SK-N-SH treated with all-trans-retinoic acid at 6 μM for 48 hours (cell line): ENCODE data around the gene ZNF558.
"Not testable (repeated sequence)": the region's sequence is repeated elsewhere in the genome, so short reads cannot be mapped to it uniquely, and the experiment has no call there.

Experiments
- ATAC-seq: fragments of 200-7000 bp; cut with Tn5 transposase; 3 replicates; pipeline ENCODE4 v1.9.1; 2020; ENCODE audit warnings: mild to moderate bottlenecking, moderate library complexity
- BACH2 ChIP-seq: fragments of 250-450 bp; sonication (Bioruptor Pico); IDR thresholded peaks from 2 replicates; pipeline ENCODE4 v1.9.0; 2021; ENCODE audit warnings: mild to moderate bottlenecking, borderline replicate concordance
- CSDC2 ChIP-seq: fragments of 250-450 bp; sonication (Bioruptor Pico); IDR thresholded peaks from 2 replicates; pipeline ENCODE4 v1.5.0; 2020; ENCODE audit warnings: mild to moderate bottlenecking, moderate library complexity
- ESRRG ChIP-seq: fragments of 250-450 bp; sonication (Bioruptor Pico); IDR thresholded peaks from 2 replicates; pipeline ENCODE4 v1.6.1; 2021; ENCODE audit warnings: mild to moderate bottlenecking
- GLIS3 ChIP-seq: fragments of 250-450 bp; sonication (Bioruptor Pico); IDR thresholded peaks from 2 replicates; pipeline ENCODE4 v1.5.0; 2020; ENCODE audit warnings: mild to moderate bottlenecking, moderate library complexity
- ISL1 ChIP-seq: fragments of 250-450 bp; sonication (Bioruptor Pico); IDR thresholded peaks from 2 replicates; pipeline ENCODE4 v2.1.2; 2022; ENCODE audit warnings: mild to moderate bottlenecking, moderate library complexity
- OSR1 ChIP-seq: fragments of 250-450 bp; sonication (Bioruptor Pico); IDR thresholded peaks from 2 replicates; pipeline ENCODE4 v1.8.0; 2022; ENCODE audit warnings: moderate library complexity, mild to moderate bottlenecking, inconsistent platforms
- PPARA ChIP-seq: fragments of 250-450 bp; sonication (Bioruptor Pico); IDR thresholded peaks from 2 replicates; pipeline ENCODE4 v1.5.0; 2020; ENCODE audit warnings: mild to moderate bottlenecking, borderline replicate concordance
- RARB ChIP-seq: fragments of 250-450 bp; sonication (Bioruptor Pico); IDR thresholded peaks from 2 replicates; pipeline ENCODE4 v1.8.0; 2021; ENCODE audit warnings: mild to moderate bottlenecking, moderate library complexity
- SNAI2 ChIP-seq: fragments of 250-450 bp; sonication (Bioruptor Pico); IDR thresholded peaks from 2 replicates; pipeline ENCODE4 v1.5.0; 2020; ENCODE audit warnings: mild to moderate bottlenecking, moderate library complexity
- TCF4 ChIP-seq: fragments of 250-450 bp; sonication (Bioruptor Pico); IDR thresholded peaks from 2 replicates; pipeline ENCODE4 v1.8.0; 2021; ENCODE audit warnings: mild to moderate bottlenecking, moderate library complexity, borderline replicate concordance
- TOX ChIP-seq: fragments of 250-450 bp; sonication (Bioruptor Pico); IDR thresholded peaks from 2 replicates; pipeline ENCODE4 v1.8.0; 2021; ENCODE audit warnings: mild to moderate bottlenecking, moderate library complexity, borderline replicate concordance
- ZFP3 ChIP-seq: fragments of 250-450 bp; sonication (Bioruptor Pico); IDR thresholded peaks from 2 replicates; pipeline ENCODE4 v1.5.0; 2020; ENCODE audit warnings: mild to moderate bottlenecking, moderate library complexity
- ZFP30 ChIP-seq: fragments of 450-650 bp; formaldehyde crosslinking; IDR thresholded peaks from 2 replicates; pipeline ENCODE4 v1.5.0; 2022; ENCODE audit warnings: mild to moderate bottlenecking, moderate library complexity
- ZNF70 ChIP-seq: fragments of 450-650 bp; formaldehyde crosslinking; IDR thresholded peaks from 2 replicates; pipeline ENCODE4 v1.5.0; 2020; ENCODE audit warnings: mild to moderate bottlenecking, moderate library complexity
- ZNF8 ChIP-seq: fragments of 450-650 bp; formaldehyde crosslinking; IDR thresholded peaks from 2 replicates; pipeline ENCODE4 v1.5.0; 2020; ENCODE audit warnings: mild to moderate bottlenecking, moderate library complexity
- TF ChIP-seq, protein P1 (sequence below): fragments of 250-450 bp; sonication (Bioruptor Pico); IDR thresholded peaks from 2 replicates; pipeline ENCODE4 v1.5.1; 2020; ENCODE audit warnings: low read depth, mild to moderate bottlenecking, moderate library complexity
- TF ChIP-seq, protein P2 (sequence below): fragments of 250-450 bp; sonication (Bioruptor Pico); IDR thresholded peaks from 2 replicates; pipeline ENCODE4 v1.8.0; 2020; ENCODE audit warnings: mild to moderate bottlenecking, moderate library complexity, borderline replicate concordance
- TF ChIP-seq, protein P3 (sequence below): fragments of 250-450 bp; sonication (Bioruptor Pico); IDR thresholded peaks from 2 replicates; pipeline ENCODE4 v1.8.0; 2021; ENCODE audit warnings: low read depth, mild to moderate bottlenecking, moderate library complexity, borderline replicate concordance

The ZNF558 gene

DNA sequence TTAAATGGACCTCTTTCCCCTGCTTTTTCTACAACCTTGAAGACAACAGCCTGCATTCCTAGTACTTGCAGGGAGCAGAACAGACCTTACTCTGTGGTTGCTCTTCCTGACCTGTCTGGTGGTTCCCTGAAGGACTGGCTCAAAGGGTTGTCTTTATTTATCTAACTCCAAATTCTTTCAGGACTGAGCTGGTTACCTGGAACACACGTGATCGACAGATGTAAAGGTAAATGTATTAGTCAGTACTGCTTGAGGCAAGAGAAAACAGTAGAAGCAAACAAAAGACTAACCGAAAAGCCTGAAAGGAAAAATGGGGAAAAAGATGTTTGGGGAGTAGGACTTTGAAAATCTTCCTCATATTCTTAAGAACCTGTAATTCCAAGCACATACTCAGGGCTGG, 17.9 kb downstream of the ZNF558 start:
- TF ChIP-seq ZFP30 (no peak), GLIS3 (CRISPR knock-in tag) (no peak), RARB (CRISPR knock-in tag) (no peak), ZNF70 (no peak), CSDC2 (no peak)

DNA sequence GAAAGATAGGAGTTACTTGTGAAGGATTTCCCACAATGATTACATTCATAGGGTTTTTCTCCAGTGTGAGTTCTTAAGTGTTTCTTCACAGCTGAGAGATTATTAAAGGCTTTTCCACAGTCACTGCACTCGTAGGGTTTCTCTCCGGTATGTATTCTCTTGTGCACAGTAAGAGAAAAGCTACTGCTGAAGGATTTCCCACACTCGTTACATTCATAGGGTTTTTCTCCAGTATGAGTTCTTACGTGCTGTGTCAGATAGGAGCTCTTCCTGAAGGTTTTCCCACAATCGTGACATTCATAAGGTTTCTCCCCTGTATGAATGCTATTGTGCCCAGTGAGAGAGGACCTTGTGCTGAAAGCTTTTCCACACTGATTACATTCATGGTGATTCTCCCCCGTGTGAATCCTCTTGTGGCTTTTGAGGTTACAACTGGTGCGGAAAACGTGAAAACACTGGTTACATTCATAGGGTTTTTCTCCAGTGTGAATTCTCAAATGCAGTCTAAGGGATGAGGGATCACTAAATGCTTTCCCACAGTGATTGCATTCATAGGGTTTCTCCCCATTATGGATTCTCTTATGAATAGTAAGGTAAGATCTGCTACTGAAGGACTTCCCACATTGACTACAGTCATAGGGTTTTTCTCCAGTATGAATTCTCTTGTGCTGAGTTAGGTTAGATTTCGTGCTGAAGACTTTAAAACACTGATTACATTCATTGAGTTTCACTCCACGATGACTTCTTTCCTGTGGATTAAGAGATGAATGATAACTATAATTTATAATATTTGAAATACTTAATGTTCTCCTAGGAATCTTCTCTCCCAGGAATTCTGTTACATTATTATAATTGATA, 20.6 kb downstream of the ZNF558 start:
- TF ChIP-seq ZFP3: peak; percentile 95
- no peak for TF ChIP-seq TOX (CRISPR knock-in tag)
- TF ChIP-seq ZNF8 (CRISPR knock-in tag): no peak
- no peak for ATAC-seq

More for the DNA sequence above, 17.9 kb downstream of the ZNF558 start:
- no peak for ATAC-seq

DNA sequence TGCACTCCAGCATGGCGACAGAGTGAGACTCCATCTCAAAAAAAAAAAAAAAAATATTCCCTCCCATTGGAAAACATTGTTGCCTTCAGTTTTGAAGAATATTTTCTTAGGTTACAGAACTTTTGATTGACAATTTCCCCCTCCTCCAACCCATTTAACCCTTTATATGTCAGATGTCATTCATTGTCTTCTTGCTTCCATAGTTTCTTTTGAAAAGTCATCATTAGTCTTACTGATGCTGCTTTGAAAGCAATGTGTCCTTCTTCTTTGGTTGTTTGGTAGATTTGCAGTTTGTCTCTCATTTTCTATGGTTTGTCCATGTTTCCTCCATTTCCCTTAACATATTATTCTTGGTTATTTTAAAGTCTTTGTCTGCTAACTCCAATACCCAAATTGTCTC, 25.4 kb downstream of the ZNF558 start:
- no peak for ATAC-seq
- TF ChIP-seq OSR1 (CRISPR knock-in tag) (no peak), PPARA (CRISPR knock-in tag) (no peak), RARB (CRISPR knock-in tag) (no peak), ZFP30 (no peak), ZNF8 (CRISPR knock-in tag) (no peak), CSDC2 (no peak), TOX (CRISPR knock-in tag) (no peak), GLIS3 (CRISPR knock-in tag) (no peak), BACH2 (CRISPR knock-in tag) (no peak), TCF4 (CRISPR knock-in tag) (no peak)
- TF ChIP-seq, protein P1, sequence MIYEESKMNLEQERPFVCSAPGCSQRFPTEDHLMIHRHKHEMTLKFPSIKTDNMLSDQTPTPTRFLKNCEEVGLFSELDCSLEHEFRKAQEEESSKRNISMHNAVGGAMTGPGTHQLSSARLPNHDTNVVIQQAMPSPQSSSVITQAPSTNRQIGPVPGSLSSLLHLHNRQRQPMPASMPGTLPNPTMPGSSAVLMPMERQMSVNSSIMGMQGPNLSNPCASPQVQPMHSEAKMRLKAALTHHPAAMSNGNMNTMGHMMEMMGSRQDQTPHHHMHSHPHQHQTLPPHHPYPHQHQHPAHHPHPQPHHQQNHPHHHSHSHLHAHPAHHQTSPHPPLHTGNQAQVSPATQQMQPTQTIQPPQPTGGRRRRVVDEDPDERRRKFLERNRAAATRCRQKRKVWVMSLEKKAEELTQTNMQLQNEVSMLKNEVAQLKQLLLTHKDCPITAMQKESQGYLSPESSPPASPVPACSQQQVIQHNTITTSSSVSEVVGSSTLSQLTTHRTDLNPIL: no peak

DNA sequence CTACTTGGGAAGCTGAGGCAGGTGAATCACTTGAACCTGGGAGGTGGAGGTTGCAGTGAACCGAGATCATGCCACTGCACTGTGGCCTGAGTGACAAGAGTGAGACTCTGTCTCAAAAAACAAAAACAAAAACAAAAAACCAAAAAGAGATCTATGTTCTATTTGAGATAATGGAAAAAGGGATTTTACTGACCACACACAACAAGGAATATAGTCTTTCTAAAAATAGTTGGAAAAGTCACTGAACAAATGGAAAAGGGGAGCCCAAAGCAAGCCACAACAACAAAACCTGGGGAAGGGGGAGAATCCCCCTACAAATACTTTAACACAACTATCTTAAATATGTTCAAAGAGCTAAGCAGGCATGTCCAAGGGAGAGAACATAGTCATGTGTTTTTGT, 37.3 kb downstream of the ZNF558 start:
- no peak for ATAC-seq
- TF ChIP-seq SNAI2 (no peak), ESRRG (no peak), ZNF70 (no peak), PPARA (CRISPR knock-in tag) (no peak), ZFP3 (no peak), CSDC2 (no peak), ISL1 (CRISPR knock-in tag) (no peak), TOX (CRISPR knock-in tag) (no peak), RARB (CRISPR knock-in tag) (no peak), BACH2 (CRISPR knock-in tag) (no peak), GLIS3 (CRISPR knock-in tag) (no peak)
- TF ChIP-seq, protein P2, sequence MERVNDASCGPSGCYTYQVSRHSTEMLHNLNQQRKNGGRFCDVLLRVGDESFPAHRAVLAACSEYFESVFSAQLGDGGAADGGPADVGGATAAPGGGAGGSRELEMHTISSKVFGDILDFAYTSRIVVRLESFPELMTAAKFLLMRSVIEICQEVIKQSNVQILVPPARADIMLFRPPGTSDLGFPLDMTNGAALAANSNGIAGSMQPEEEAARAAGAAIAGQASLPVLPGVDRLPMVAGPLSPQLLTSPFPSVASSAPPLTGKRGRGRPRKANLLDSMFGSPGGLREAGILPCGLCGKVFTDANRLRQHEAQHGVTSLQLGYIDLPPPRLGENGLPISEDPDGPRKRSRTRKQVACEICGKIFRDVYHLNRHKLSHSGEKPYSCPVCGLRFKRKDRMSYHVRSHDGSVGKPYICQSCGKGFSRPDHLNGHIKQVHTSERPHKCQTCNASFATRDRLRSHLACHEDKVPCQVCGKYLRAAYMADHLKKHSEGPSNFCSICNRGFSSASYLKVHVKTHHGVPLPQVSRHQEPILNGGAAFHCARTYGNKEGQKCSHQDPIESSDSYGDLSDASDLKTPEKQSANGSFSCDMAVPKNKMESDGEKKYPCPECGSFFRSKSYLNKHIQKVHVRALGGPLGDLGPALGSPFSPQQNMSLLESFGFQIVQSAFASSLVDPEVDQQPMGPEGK (CRISPR knock-in tag): no peak
- TF ChIP-seq, protein P3, sequence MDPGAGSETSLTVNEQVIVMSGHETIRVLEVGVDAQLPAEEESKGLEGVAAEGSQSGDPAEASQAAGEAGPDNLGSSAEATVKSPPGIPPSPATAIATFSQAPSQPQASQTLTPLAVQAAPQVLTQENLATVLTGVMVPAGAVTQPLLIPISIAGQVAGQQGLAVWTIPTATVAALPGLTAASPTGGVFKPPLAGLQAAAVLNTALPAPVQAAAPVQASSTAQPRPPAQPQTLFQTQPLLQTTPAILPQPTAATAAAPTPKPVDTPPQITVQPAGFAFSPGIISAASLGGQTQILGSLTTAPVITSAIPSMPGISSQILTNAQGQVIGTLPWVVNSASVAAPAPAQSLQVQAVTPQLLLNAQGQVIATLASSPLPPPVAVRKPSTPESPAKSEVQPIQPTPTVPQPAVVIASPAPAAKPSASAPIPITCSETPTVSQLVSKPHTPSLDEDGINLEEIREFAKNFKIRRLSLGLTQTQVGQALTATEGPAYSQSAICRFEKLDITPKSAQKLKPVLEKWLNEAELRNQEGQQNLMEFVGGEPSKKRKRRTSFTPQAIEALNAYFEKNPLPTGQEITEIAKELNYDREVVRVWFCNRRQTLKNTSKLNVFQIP: no peak
- TF ChIP-seq, protein P1: no peak

DNA sequence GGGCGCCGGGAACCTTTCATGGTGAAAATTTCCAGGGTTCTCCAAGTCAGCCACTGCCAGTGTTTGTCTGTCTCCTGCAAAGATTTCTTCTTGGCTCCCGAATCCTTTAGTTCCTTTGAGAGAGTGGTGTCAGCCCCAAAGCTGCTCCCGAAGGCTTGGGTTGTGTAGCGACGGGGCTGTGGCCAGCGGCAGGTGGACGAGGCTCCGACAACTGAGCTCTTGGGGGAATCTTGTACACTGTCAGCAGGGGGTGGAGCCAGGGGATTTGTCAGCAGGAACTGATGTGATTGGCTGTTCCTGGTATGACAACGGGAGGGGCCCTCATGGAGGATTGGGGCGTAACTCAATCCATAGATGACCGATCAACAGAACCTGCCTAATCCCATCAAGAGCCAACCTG, 58.5 kb downstream of the ZNF558 start:
- ATAC-seq: not testable (repeated sequence)

DNA sequence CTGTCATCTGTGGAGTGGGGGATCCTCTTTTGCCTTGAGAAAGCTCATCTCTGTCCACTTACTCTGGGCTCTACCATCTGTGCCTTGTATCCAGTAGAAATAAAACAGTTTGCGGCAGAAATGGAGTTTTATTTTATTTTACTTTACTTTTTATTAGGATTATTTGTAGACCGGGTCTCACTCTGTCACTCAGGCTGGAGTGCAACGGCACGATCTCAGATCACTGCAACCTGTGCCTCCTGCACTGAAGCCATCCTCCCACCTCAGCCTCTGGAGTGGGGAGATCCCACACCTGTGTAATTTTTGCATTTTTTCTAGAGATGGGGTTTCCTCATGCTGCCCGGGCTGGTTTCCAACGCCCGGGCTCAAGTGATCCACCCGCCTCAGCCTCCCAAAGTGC, 62.8 kb downstream of the ZNF558 start:
- not testable (repeated sequence) for ATAC-seq

DNA sequence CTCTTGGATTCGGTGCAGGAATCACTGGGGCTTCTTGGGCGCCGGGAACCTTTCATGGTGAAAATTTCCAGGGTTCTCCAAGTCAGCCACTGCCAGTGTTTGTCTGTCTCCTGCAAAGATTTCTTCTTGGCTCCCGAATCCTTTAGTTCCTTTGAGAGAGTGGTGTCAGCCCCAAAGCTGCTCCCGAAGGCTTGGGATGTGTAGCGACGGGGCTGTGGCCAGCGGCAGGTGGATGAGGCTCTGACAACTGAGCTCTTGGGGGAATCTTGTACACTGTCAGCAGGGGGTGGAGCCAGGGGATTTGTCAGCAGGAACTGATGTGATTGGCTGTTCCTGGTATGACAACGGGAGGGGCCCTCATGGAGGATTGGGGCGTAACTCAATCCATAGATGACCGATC, 64.8 kb downstream of the ZNF558 start:
- ATAC-seq: not testable (repeated sequence)
